Smooth muscle cell (in vitro differentiated cells): ENCODE measurements around the gene USP24. TPM values are rescaled to one million over a fixed set of nuclear protein-coding genes. Genes with fewer than 3 reads are reported as not detected.
A peak's percentile ranks its signal among the peaks of the same experiment; 100 is the strongest.

Experiments
- DNase-seq: peaks from one replicate; lab custom pipeline; 2025; ENCODE audit not compliant: unreplicated experiment; lab: John Stamatoyannopoulos, UW
- H2AFZ ChIP-seq: fragments of 200-600 bp; sonication (generic); 2 replicates; pipeline ENCODE4 v1.6.0; 2016; ENCODE audit warnings: antibody characterized with exemption, low read depth, mild to moderate bottlenecking
- H3F3A ChIP-seq: fragments of 200-600 bp; sonication (generic); 2 replicates; pipeline ENCODE4 v1.6.0; 2017; ENCODE audit warnings: antibody characterized with exemption, low read depth
- H3K27ac ChIP-seq: fragments of 200-600 bp; sonication (generic); 2 replicates; pipeline ENCODE4 v1.5.1; 2016; ENCODE audit warnings: low read depth, mild to moderate bottlenecking
- H3K27me3 ChIP-seq: fragments of 200-600 bp; sonication (generic); 2 replicates; pipeline ENCODE4 v1.6.1; 2016; ENCODE audit warnings: low read depth, mild to moderate bottlenecking
- H3K36me3 ChIP-seq: fragments of 200-600 bp; sonication (generic); 2 replicates; pipeline ENCODE4 v1.5.1; 2016; ENCODE audit warnings: low read depth
- H3K4me1 ChIP-seq: fragments of 200-600 bp; sonication (generic); 2 replicates; pipeline ENCODE4 v1.5.1; 2016; ENCODE audit warnings: low read depth
- H3K4me2 ChIP-seq: fragments of 200-600 bp; sonication (generic); 2 replicates; pipeline ENCODE4 v1.6.0; 2016; ENCODE audit warnings: mild to moderate bottlenecking
- H3K4me3 ChIP-seq: fragments of 200-600 bp; sonication (generic); 2 replicates; pipeline ENCODE4 v1.5.1; 2016; ENCODE audit warnings: mild to moderate bottlenecking
- H3K79me2 ChIP-seq: fragments of 200-600 bp; sonication (generic); 2 replicates; pipeline ENCODE4 v1.6.0; 2016; ENCODE audit warnings: low read depth, mild to moderate bottlenecking
- H3K9ac ChIP-seq: fragments of 200-600 bp; sonication (generic); 2 replicates; pipeline ENCODE4 v1.6.0; 2016; ENCODE audit warnings: low read depth
- H3K9me3 ChIP-seq: fragments of 200-600 bp; sonication (generic); replicated peaks from 2 replicates; pipeline ENCODE4 v1.5.1; 2016; ENCODE audit warnings: low read depth
- H4K20me1 ChIP-seq: fragments of 200-600 bp; sonication (generic); 2 replicates; pipeline ENCODE4 v1.6.0; 2016; ENCODE audit warnings: low read depth
- WGBS: methylation state at CpG from one replicate; pipeline ENCODE4 v1.1.7; 2016; ENCODE audit warnings: low lambda C conversion rate; 5-methylcytosine and 5-hydroxymethylcytosine counted together
- polyA plus RNA-seq: library from polyadenylated mRNA; unstranded; fragments of >200 nt; fragmentation: Nextera tagmentation; extraction: Ambion mirVana; gene quantifications from 2 replicates; pipeline ENCODE4 v1.2.1, GENCODE V29; 2016
- total RNA-seq: library from RNA; depleted of rRNA; stranded (reverse); fragments of >200 nt; gene quantifications from 2 replicates; pipeline ENCODE4 v1.2.3, GENCODE V29; 2014
- TF ChIP-seq, protein P1 (sequence below): fragments of 200-600 bp; sonication (generic); IDR thresholded peaks from 2 replicates; pipeline ENCODE4 v1.5.1; 2017; ENCODE audit warnings: borderline replicate concordance, mild to moderate bottlenecking, antibody characterized with exemption; ENCODE audit not compliant: insufficient read depth, poor library complexity, severe bottlenecking

USP24 gene
- total and polyA plus RNA-seq, 2 experiments from 2014 or later, result 3.6 to 25.9 TPM

DNA sequence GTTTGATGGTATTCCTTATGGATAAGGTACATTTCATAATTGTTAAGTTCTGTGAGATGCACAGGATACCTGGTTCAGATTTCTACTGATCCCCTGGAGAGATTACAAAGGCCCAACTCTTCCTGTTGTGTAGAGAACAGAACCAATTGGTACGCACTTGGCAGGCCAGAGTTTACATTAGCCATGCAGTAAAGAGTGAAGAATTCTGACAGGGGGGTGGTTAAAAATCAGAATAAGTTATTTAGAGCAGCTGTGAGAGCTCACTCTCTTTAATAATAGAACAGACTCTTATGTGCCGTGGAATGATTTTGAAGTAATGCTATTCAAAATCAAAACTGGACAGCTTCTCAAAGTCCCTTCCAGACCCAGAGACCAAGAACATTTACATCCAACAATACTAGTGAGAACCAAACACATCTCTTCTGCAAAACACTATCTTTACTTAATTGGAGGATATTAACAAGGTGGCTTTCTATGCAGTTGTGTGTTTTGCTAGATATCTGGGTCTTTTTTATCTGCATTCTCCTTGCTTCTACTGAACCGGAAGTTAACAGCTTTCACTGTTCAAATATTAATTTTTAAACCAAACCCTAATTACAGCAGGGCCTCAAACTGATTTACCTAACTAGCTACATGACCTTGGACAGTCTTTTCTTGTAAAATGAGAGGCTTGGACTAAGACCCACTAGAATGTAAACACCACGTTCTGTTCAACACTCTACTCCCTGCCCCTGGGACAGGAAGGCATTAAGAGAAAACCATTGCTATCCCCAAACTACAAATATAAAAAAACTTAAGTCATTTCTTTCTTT, 4.0 kb downstream of the USP24 start:
- DNase-seq, result no peak
- H4K20me1 ChIP-seq, result peaks cover 71% of the 10 kb centered on the region

GRCh38 chr1:55209247-55209646, 5.9 kb downstream of the USP24 start:
- DNase-seq, result no peak
- H3K27me3 ChIP-seq, result no peaks in the 10 kb centered on the region
- peaks cover 93% of the 10 kb centered on the region for H3K79me2 ChIP-seq
- no peak overlapping the region for H3K27ac ChIP-seq
- 37% methylated on average over 2 of the region's 2 CpGs for WGBS
- no peak overlapping the region for H3K9ac ChIP-seq
- H3K9me3 ChIP-seq, result no peaks in the 10 kb centered on the region
- H4K20me1 ChIP-seq, result peaks cover 91% of the 10 kb centered on the region
- H3K36me3 ChIP-seq, result no peaks in the 10 kb centered on the region
- no peaks in the 10 kb centered on the region for H3F3A ChIP-seq
- H3K4me3 ChIP-seq, result no peak overlapping the region
- peaks cover 22% of the 10 kb centered on the region for H3K4me1 ChIP-seq
- TF ChIP-seq, protein P1, sequence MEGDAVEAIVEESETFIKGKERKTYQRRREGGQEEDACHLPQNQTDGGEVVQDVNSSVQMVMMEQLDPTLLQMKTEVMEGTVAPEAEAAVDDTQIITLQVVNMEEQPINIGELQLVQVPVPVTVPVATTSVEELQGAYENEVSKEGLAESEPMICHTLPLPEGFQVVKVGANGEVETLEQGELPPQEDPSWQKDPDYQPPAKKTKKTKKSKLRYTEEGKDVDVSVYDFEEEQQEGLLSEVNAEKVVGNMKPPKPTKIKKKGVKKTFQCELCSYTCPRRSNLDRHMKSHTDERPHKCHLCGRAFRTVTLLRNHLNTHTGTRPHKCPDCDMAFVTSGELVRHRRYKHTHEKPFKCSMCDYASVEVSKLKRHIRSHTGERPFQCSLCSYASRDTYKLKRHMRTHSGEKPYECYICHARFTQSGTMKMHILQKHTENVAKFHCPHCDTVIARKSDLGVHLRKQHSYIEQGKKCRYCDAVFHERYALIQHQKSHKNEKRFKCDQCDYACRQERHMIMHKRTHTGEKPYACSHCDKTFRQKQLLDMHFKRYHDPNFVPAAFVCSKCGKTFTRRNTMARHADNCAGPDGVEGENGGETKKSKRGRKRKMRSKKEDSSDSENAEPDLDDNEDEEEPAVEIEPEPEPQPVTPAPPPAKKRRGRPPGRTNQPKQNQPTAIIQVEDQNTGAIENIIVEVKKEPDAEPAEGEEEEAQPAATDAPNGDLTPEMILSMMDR, result no peak
- H3K4me2 ChIP-seq, result no peak overlapping the region
- no peak overlapping the region for H2AFZ ChIP-seq

More for the DNA sequence above, 4.0 kb downstream of the USP24 start:
- no peaks in the 10 kb centered on the region for H3K27me3 ChIP-seq
- TF ChIP-seq, protein P1, result no peak
- H3K9me3 ChIP-seq, result no peaks in the 10 kb centered on the region
- H3K4me3 ChIP-seq, result peak overlapping the region; percentile 11
- no peak overlapping the region for H3K4me2 ChIP-seq
- H3K27ac ChIP-seq, result no peak overlapping the region
- no peaks in the 10 kb centered on the region for H3K36me3 ChIP-seq
- no peak overlapping the region for H3K9ac ChIP-seq
- peaks cover 22% of the 10 kb centered on the region for H3K4me1 ChIP-seq
- 74% methylated on average over 4 of the region's 4 CpGs for WGBS
- no peaks in the 10 kb centered on the region for H3F3A ChIP-seq
- H2AFZ ChIP-seq, result no peak overlapping the region
- peaks cover 73% of the 10 kb centered on the region for H3K79me2 ChIP-seq

GRCh38 chr1:55206210-55206609, 9.0 kb downstream of the USP24 start:
- TF ChIP-seq, protein P1, result no peak
- no peak for DNase-seq
- no peak overlapping the region for H3K9ac ChIP-seq
- no peaks in the 10 kb centered on the region for H3F3A ChIP-seq
- peaks cover 2% of the 10 kb centered on the region for H3K4me1 ChIP-seq
- H3K4me2 ChIP-seq, result no peak overlapping the region
- 93% methylated on average over 2 of the region's 2 CpGs for WGBS
- H3K79me2 ChIP-seq, result peaks cover 81% of the 10 kb centered on the region
- no peaks in the 10 kb centered on the region for H3K9me3 ChIP-seq
- no peak overlapping the region for H2AFZ ChIP-seq
- no peak overlapping the region for H3K4me3 ChIP-seq
- no peak overlapping the region for H3K27ac ChIP-seq
- no peaks in the 10 kb centered on the region for H3K36me3 ChIP-seq
- H4K20me1 ChIP-seq, result peaks cover 80% of the 10 kb centered on the region
- H3K27me3 ChIP-seq, result no peaks in the 10 kb centered on the region

- DNase-seq, result no peak
- Histone ChIP-seq H3K27ac (no peak overlapping the region), H2AFZ (no peak overlapping the region), H3F3A (no peaks in the 10 kb centered on the region), H3K4me1 (no peaks in the 10 kb centered on the region), H4K20me1 (peaks cover 72% of the 10 kb centered on the region), H3K4me2 (no peak overlapping the region), H3K79me2 (peaks cover 69% of the 10 kb centered on the region), H3K9me3 (no peaks in the 10 kb centered on the region), H3K4me3 (no peak overlapping the region), H3K9ac (no peak overlapping the region), H3K27me3 (no peaks in the 10 kb centered on the region), H3K36me3 (no peaks in the 10 kb centered on the region)
- TF ChIP-seq, protein P1, result no peak
- 86% methylated on average over 1 of the region's 1 CpG for WGBS
Observed at GRCh38 chr1:55204997-55205396, 10.2 kb downstream of the USP24 start.
